ENCODE results near the gene PLXNA1. TPM values are rescaled to one million over a fixed set of nuclear protein-coding genes. Genes with fewer than 3 reads are reported as not detected.

Gene PLXNA1
- total and polyA plus RNA-seq, 4 donors: 0.92 to 8.3 (median 4.4) TPM

DNA sequence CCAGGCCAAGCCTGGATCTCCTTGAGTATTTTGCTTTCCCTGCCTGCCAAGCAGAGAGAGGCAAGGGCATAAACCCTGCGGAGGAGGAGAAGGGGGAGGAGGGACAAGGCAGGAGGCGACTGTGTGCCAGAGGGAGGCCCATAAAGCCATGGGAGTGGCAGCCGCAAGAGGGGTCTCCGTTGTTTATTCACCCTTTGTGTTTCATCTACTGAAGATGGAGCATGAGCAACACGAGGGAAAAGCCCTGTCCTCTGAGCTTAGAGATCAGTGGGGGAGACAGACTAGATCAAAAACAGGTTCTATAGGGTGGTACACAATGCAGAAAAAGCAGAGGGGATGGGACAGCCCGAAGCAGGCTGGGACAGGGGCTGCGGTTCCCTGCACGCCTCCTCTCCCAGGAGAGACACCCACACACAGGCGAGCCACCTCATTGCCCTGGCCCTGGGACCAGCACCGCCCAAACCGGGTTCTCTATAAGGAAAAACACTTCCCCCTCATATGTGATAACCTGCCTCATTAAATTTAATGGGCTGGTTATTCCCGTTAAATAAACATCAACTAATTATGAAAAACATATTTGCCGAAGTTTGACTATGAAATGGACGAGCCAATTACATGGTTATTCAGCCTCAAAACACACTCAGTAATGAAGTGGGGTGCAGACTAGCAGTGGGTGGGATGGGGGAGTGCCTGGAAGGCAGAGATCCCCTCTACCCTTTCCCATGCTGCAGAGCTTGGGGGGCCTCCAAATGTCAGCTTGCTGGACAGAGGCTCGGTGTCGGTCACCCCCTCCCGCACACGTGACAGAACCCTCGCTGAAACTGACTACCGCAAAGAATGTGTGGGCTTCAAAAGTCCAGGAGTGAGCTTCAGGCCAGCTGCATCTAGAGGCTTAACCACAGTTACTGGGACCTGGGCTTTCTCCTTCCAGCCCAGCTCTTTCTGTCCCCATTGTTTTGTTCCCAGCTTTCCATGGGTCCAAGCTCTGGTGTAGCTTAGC, 14.2 kb upstream of the PLXNA1 start:
- TF ChIP-seq FOXA1 (IDR thresholded peaks at IDR 0.05) (no peak), HNF4A (conservative IDR thresholded peaks at IDR 0.05) (no peak), NR2F2 (IDR thresholded peaks at IDR 0.05) (no peak), GABPA (IDR thresholded peaks at IDR 0.05 in 1 of 2, conservative IDR thresholded peaks at IDR 0.05 in 1 of 2) (no peak), EGR1 (IDR thresholded peaks at IDR 0.05; ENCODE audit: low read depth in 2 of 2) (no peak), JUND (IDR thresholded peaks at IDR 0.05) (no peak)
- TF ChIP-seq, protein P1, sequence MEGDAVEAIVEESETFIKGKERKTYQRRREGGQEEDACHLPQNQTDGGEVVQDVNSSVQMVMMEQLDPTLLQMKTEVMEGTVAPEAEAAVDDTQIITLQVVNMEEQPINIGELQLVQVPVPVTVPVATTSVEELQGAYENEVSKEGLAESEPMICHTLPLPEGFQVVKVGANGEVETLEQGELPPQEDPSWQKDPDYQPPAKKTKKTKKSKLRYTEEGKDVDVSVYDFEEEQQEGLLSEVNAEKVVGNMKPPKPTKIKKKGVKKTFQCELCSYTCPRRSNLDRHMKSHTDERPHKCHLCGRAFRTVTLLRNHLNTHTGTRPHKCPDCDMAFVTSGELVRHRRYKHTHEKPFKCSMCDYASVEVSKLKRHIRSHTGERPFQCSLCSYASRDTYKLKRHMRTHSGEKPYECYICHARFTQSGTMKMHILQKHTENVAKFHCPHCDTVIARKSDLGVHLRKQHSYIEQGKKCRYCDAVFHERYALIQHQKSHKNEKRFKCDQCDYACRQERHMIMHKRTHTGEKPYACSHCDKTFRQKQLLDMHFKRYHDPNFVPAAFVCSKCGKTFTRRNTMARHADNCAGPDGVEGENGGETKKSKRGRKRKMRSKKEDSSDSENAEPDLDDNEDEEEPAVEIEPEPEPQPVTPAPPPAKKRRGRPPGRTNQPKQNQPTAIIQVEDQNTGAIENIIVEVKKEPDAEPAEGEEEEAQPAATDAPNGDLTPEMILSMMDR (IDR thresholded peaks at IDR 0.05; ENCODE audit: low read depth, low read length, missing input control): no peak
- no peak for DNase-seq (ENCODE audit: low spot score)
- H3K4me1 ChIP-seq (ENCODE audit: control insufficient read depth in 4 of 4, insufficient read depth in 4 of 4, low read length in 3 of 4): no peaks in the 10 kb centered on the region
- 84% methylated on average over 20 of the region's 20 CpGs for WGBS
- H3K9me3 ChIP-seq (ENCODE audit: control insufficient read depth in 4 of 4, low read length in 3 of 4): no peaks in the 10 kb centered on the region
- no peak overlapping the region for H3K4me3 ChIP-seq (ENCODE audit: low read depth in 1 of 3, low read length in 3 of 3)
- no peaks in the 10 kb centered on the region for H3K27me3 ChIP-seq (ENCODE audit: control insufficient read depth in 4 of 4, insufficient read depth in 4 of 4, low read length in 3 of 4)
- no peak overlapping the region for H3K9ac ChIP-seq (ENCODE audit: low read depth in 1 of 2, low read length in 2 of 2)
- H3K36me3 ChIP-seq (ENCODE audit: control insufficient read depth in 4 of 4, insufficient read depth in 3 of 4, low read depth in 1 of 4, low read length in 3 of 4): no peaks in the 10 kb centered on the region
- H3K27ac ChIP-seq (ENCODE audit: low read depth in 1 of 2, low read length in 2 of 2): no peak overlapping the region

DNA sequence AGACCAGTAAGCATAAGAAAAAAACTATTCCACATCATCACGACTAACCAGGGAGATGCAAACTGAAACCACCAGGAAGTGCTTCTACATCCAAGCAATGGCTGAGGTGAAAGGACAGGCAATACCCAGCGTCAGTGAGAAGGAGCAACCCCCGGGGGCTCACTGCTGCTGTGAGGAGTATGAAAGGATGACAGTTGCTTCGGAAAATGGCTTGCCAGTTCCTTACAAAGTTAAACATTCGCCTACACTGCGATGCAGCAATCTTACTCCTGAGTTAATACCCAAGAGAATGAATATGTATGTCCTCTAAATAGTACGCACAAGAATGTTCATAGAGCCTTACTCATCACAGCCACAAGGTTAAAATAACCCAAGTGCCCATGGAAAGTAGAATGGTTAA, 13.3 kb upstream of the PLXNA1 start:
- Histone ChIP-seq H3K4me3 (ENCODE audit: low read depth in 1 of 3, low read length in 3 of 3) (no peak overlapping the region), H3K27ac (ENCODE audit: low read depth in 1 of 2, low read length in 2 of 2) (no peak overlapping the region), H3K36me3 (ENCODE audit: control insufficient read depth in 4 of 4, insufficient read depth in 3 of 4, low read depth in 1 of 4, low read length in 3 of 4) (no peaks in the 10 kb centered on the region), H3K9ac (ENCODE audit: low read depth in 1 of 2, low read length in 2 of 2) (no peak overlapping the region), H3K27me3 (ENCODE audit: control insufficient read depth in 4 of 4, insufficient read depth in 4 of 4, low read length in 3 of 4) (no peaks in the 10 kb centered on the region), H3K4me1 (ENCODE audit: control insufficient read depth in 4 of 4, insufficient read depth in 4 of 4, low read length in 3 of 4) (no peaks in the 10 kb centered on the region), H3K9me3 (ENCODE audit: control insufficient read depth in 4 of 4, low read length in 3 of 4) (peaks cover 0 to 8% (median 1%) of the 10 kb centered on the region in 4 donors)
- no peak for DNase-seq (ENCODE audit: low spot score)
- TF ChIP-seq, protein P2, sequence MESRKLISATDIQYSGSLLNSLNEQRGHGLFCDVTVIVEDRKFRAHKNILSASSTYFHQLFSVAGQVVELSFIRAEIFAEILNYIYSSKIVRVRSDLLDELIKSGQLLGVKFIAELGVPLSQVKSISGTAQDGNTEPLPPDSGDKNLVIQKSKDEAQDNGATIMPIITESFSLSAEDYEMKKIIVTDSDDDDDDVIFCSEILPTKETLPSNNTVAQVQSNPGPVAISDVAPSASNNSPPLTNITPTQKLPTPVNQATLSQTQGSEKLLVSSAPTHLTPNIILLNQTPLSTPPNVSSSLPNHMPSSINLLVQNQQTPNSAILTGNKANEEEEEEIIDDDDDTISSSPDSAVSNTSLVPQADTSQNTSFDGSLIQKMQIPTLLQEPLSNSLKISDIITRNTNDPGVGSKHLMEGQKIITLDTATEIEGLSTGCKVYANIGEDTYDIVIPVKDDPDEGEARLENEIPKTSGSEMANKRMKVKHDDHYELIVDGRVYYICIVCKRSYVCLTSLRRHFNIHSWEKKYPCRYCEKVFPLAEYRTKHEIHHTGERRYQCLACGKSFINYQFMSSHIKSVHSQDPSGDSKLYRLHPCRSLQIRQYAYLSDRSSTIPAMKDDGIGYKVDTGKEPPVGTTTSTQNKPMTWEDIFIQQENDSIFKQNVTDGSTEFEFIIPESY (IDR thresholded peaks at IDR 0.05): no peak
- TF ChIP-seq FOXA1 (IDR thresholded peaks at IDR 0.05) (no peak), FOXA2 (IDR thresholded peaks at IDR 0.05) (no peak), NR2F2 (IDR thresholded peaks at IDR 0.05) (no peak), HNF4G (IDR thresholded peaks at IDR 0.05) (no peak), TAF1 (conservative IDR thresholded peaks at IDR 0.05) (no peak), JUND (IDR thresholded peaks at IDR 0.05) (no peak), RAD21 (IDR thresholded peaks at IDR 0.05) (no peak), GABPA (IDR thresholded peaks at IDR 0.05 in 1 of 2, conservative IDR thresholded peaks at IDR 0.05 in 1 of 2) (no peak), HNF4A (conservative IDR thresholded peaks at IDR 0.05) (no peak), EGR1 (IDR thresholded peaks at IDR 0.05; ENCODE audit: low read depth in 2 of 2) (no peak), SP1 (IDR thresholded peaks at IDR 0.05) (no peak), YY1 (IDR thresholded peaks at IDR 0.05) (no peak), RXRA (IDR thresholded peaks at IDR 0.05) (no peak)
- TF ChIP-seq, protein P3, sequence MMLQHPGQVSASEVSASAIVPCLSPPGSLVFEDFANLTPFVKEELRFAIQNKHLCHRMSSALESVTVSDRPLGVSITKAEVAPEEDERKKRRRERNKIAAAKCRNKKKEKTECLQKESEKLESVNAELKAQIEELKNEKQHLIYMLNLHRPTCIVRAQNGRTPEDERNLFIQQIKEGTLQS (IDR thresholded peaks at IDR 0.05): no peak
- TF ChIP-seq, protein P1 (IDR thresholded peaks at IDR 0.05; ENCODE audit: low read depth, low read length, missing input control): no peak
- TF ChIP-seq, protein P4, sequence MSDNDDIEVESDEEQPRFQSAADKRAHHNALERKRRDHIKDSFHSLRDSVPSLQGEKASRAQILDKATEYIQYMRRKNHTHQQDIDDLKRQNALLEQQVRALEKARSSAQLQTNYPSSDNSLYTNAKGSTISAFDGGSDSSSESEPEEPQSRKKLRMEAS (IDR thresholded peaks at IDR 0.05): no peak
- TF ChIP-seq, protein P5, sequence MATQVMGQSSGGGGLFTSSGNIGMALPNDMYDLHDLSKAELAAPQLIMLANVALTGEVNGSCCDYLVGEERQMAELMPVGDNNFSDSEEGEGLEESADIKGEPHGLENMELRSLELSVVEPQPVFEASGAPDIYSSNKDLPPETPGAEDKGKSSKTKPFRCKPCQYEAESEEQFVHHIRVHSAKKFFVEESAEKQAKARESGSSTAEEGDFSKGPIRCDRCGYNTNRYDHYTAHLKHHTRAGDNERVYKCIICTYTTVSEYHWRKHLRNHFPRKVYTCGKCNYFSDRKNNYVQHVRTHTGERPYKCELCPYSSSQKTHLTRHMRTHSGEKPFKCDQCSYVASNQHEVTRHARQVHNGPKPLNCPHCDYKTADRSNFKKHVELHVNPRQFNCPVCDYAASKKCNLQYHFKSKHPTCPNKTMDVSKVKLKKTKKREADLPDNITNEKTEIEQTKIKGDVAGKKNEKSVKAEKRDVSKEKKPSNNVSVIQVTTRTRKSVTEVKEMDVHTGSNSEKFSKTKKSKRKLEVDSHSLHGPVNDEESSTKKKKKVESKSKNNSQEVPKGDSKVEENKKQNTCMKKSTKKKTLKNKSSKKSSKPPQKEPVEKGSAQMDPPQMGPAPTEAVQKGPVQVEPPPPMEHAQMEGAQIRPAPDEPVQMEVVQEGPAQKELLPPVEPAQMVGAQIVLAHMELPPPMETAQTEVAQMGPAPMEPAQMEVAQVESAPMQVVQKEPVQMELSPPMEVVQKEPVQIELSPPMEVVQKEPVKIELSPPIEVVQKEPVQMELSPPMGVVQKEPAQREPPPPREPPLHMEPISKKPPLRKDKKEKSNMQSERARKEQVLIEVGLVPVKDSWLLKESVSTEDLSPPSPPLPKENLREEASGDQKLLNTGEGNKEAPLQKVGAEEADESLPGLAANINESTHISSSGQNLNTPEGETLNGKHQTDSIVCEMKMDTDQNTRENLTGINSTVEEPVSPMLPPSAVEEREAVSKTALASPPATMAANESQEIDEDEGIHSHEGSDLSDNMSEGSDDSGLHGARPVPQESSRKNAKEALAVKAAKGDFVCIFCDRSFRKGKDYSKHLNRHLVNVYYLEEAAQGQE (IDR thresholded peaks at IDR 0.05): no peak
- WGBS: 64% methylated on average over 7 of the region's 7 CpGs
